B cell (primary cell): ENCODE data around the gene MAP4K2. TPM values are rescaled to one million over a fixed set of nuclear protein-coding genes. Genes with fewer than 3 reads are reported as not detected.

ENCODE experiments used
- ATAC-seq: fragments of 200-7000 bp; cut with Tn5 transposase; one replicate; pipeline ENCODE4 v1.10.0; 2021; ENCODE audit warnings: low read depth, mild to moderate bottlenecking, moderate number of reproducible peaks, moderate library complexity
- CTCF ChIA-PET: fragments of 350-600 bp; sonication (Branson Sonifier 250); formaldehyde crosslinking; loops from one replicate; lab custom pipeline; 2021; ENCODE audit warnings: antibody characterized with exemption, inconsistent platforms; lab: Charles Lee
- POLR2A ChIA-PET: fragments of 350-600 bp; sonication (Branson Sonifier 250); formaldehyde crosslinking; loops from one replicate; lab custom pipeline; 2021; ENCODE audit warnings: antibody characterized with exemption; lab: Charles Lee
- DNase-seq: peaks from one replicate; pipeline ENCODE4 v3.0.0; 2013
- H2AFZ ChIP-seq: 2 replicates; pipeline ENCODE4 v1.6.1; 2012; ENCODE audit warnings: mild to moderate bottlenecking, low read depth, low read length; ENCODE audit not compliant: insufficient read depth, poor library complexity, severe bottlenecking
- H3K27ac ChIP-seq, 2 donors: 1 replicate in 1 of 2; 2 replicates in 1 of 2; pipeline ENCODE4 v1.5.1; 2012 to 2013; ENCODE audit warnings: low read length in 2 of 2, mild to moderate bottlenecking in 2 of 2, moderate library complexity in 1 of 2
- H3K27me3 ChIP-seq, 4 experiments: fragments of 200-600 bp in 1 of 4; sonication (generic) in 1 of 4; replicated peaks in 1 of 4; 1 replicate in 2 of 4; 2 replicates in 2 of 4; pipeline versions ENCODE4 v1.6.1 to v1.7.0; 2013 to 2016; ENCODE audit warnings: low read length in 3 of 4, mild to moderate bottlenecking in 2 of 4, mixed read lengths in 1 of 4, moderate library complexity in 1 of 4; ENCODE audit not compliant: insufficient read depth in 4 of 4, control insufficient read depth in 3 of 4; ENCODE audit errors: control extremely low read depth in 1 of 4
- H3K36me3 ChIP-seq, 2 experiments: replicated peaks in 1 of 2; 1 replicate in 1 of 2; 2 replicates in 1 of 2; pipeline versions ENCODE4 v1.6.1 to v1.7.1; 2013; ENCODE audit warnings: low read length in 1 of 2; ENCODE audit not compliant: insufficient read depth in 2 of 2, control insufficient read depth in 1 of 2; ENCODE audit errors: control extremely low read depth in 1 of 2, extremely low read depth in 1 of 2
- H3K4me1 ChIP-seq, 2 donors: fragments of 200-600 bp in 1 of 2; sonication (generic) in 1 of 2; 1 replicate in 1 of 2; 2 replicates in 1 of 2; pipeline versions ENCODE4 v1.5.1 to v1.6.1; 2013 to 2017; ENCODE audit warnings: low read length in 2 of 2; ENCODE audit not compliant: control insufficient read depth in 2 of 2, insufficient read depth in 2 of 2
- H3K4me2 ChIP-seq: replicated peaks from 2 replicates; pipeline ENCODE3; 2012; ENCODE audit warnings: mild to moderate bottlenecking, low read depth, low read length; ENCODE audit not compliant: poor library complexity, severe bottlenecking
- H3K4me3 ChIP-seq, 5 experiments: fragments of 200-600 bp in 1 of 5; sonication (generic) in 1 of 5; 1 replicate in 3 of 5; 2 replicates in 2 of 5; pipeline versions ENCODE4 v1.5.1 to v1.7.0; 2011 to 2016; ENCODE audit warnings: low read length in 4 of 5, mild to moderate bottlenecking in 4 of 5, low read depth in 2 of 5, control low read depth in 1 of 5, moderate library complexity in 1 of 5; ENCODE audit not compliant: insufficient read depth in 1 of 5; ENCODE audit errors: control extremely low read depth in 1 of 5, extremely low read depth in 1 of 5
- H3K79me2 ChIP-seq: fragments of 200-600 bp; sonication (generic); one replicate; pipeline ENCODE4 v1.6.0; 2016; ENCODE audit warnings: low read length; ENCODE audit not compliant: control insufficient read depth, insufficient read depth
- H3K9ac ChIP-seq: fragments of 200-600 bp; sonication (generic); 2 replicates; pipeline ENCODE4 v1.6.1; 2017; ENCODE audit warnings: mild to moderate bottlenecking, low read length, moderate library complexity
- H3K9me3 ChIP-seq, 3 donors: one replicate each; pipeline versions ENCODE4 v1.6.1 to v1.7.1; 2013; ENCODE audit warnings: low read length in 2 of 3; ENCODE audit not compliant: control insufficient read depth in 2 of 3, insufficient read depth in 1 of 3; ENCODE audit errors: control extremely low read depth in 1 of 3
- H4K20me1 ChIP-seq: 2 replicates; pipeline ENCODE4 v1.6.0; 2012; ENCODE audit warnings: mild to moderate bottlenecking, low read length; ENCODE audit not compliant: insufficient read depth, control insufficient read depth, poor library complexity, severe bottlenecking
- H3K27ac Mint-ChIP-seq: one replicate; pipeline ENCODE4 v1.8.0; 2021; ENCODE audit warnings: mixed read lengths
- H3K27me3 Mint-ChIP-seq: one replicate; pipeline ENCODE4 v1.8.0; 2021; ENCODE audit warnings: mixed read lengths
- H3K4me1 Mint-ChIP-seq: one replicate; pipeline ENCODE4 v1.8.0; 2021; ENCODE audit warnings: mixed read lengths
- H3K4me3 Mint-ChIP-seq: one replicate; pipeline ENCODE4 v1.8.0; 2021; ENCODE audit warnings: mixed read lengths
- H3K9me3 Mint-ChIP-seq: one replicate; pipeline ENCODE4 v1.8.0; 2022; ENCODE audit warnings: mixed read lengths; ENCODE audit not compliant: insufficient read depth
- EZH2 ChIP-seq: IDR thresholded peaks from 2 replicates; pipeline ENCODE4 v1.6.1; 2012; ENCODE audit warnings: borderline replicate concordance, low read depth, mild to moderate bottlenecking, moderate library complexity, low read length; ENCODE audit not compliant: insufficient read depth, poor library complexity, severe bottlenecking
- WGBS: methylation state at CpG from one replicate; pipeline ENCODE4 v1.1.5; 2013; ENCODE audit warnings: missing lambda C conversion rate; ENCODE audit not compliant: insufficient coverage; 5-methylcytosine and 5-hydroxymethylcytosine counted together
- intact Hi-C: fragments of 100-400 bp; cut with micrococcal nuclease; formaldehyde crosslinking; loops from one replicate; pipeline ENCODE4 v1.10.0; 2022
- polyA plus RNA-seq: library from polyadenylated mRNA; depleted of rRNA; stranded (reverse); fragments of >200 nt; gene quantifications from 2 replicates; pipeline ENCODE4 v1.2.3, GENCODE V29; 2012
- total RNA-seq, 2 donors: library from RNA; stranded (reverse); fragments of 120-200 nt in 1 of 2; gene quantifications; 1 replicate in 1 of 2; 2 replicates in 1 of 2; pipeline versions ENCODE4 v1.2.3 to v1.2.4, GENCODE V29; 2013 to 2022
- TF ChIP-seq, protein P1 (sequence below): fragments of 200-600 bp; IDR thresholded peaks from one replicate; pipeline ENCODE4 v1.8.0; 2022; ENCODE audit warnings: antibody characterized with exemption, mild to moderate bottlenecking

Gene MAP4K2
- total and polyA plus RNA-seq, 2 donors (not counting 1 experiment from before 2014, with no cell fraction given), result 118 to 163 TPM

- POLR2A ChIA-PET, result interaction anchor here (0.9 to 4.9 kb wide), 9 partner anchors 11 to 56 kb away, joined by 3 to 40 read pairs (median 6); partner anchors contain the start of genes MEN1, RASGRP2 and SF1
- Mint-ChIP-seq H3K27me3 (no peaks in the 10 kb centered on the region), H3K27ac (peak overlapping the region; percentile 92), H3K9me3 (no peaks in the 10 kb centered on the region), H3K4me1 (peaks cover 49% of the 10 kb centered on the region), H3K4me3 (peak overlapping the region; percentile 74)
- peak overlapping the region; percentile 35 for H3K9ac ChIP-seq
- peak overlapping the region; percentile 59 to 90 for H3K27ac ChIP-seq
- H3K9me3 ChIP-seq, result no peaks in the 10 kb centered on the region
- intact Hi-C loops, result loop anchor here (1.0 to 5.0 kb wide), 2 partner anchors 12 to 338 kb away; no protein-coding TSS in a partner anchor
- CTCF ChIA-PET, result interaction anchor here (0.7 to 7.3 kb wide), 14 partner anchors 8 to 94 kb away, joined by 3 to 73 read pairs (median 6); partner anchors contain the start of genes CDC42BPG, MEN1, RASGRP2 and SF1
- H3K79me2 ChIP-seq, result peaks cover 43% of the 10 kb centered on the region
- under 1% methylated on average over 11 of the region's 14 CpGs for WGBS
- TF ChIP-seq EZH2, result no peak
- TF ChIP-seq, protein P1, sequence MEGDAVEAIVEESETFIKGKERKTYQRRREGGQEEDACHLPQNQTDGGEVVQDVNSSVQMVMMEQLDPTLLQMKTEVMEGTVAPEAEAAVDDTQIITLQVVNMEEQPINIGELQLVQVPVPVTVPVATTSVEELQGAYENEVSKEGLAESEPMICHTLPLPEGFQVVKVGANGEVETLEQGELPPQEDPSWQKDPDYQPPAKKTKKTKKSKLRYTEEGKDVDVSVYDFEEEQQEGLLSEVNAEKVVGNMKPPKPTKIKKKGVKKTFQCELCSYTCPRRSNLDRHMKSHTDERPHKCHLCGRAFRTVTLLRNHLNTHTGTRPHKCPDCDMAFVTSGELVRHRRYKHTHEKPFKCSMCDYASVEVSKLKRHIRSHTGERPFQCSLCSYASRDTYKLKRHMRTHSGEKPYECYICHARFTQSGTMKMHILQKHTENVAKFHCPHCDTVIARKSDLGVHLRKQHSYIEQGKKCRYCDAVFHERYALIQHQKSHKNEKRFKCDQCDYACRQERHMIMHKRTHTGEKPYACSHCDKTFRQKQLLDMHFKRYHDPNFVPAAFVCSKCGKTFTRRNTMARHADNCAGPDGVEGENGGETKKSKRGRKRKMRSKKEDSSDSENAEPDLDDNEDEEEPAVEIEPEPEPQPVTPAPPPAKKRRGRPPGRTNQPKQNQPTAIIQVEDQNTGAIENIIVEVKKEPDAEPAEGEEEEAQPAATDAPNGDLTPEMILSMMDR, result no peak
- peaks cover 46 to 54% of the 10 kb centered on the region in 2 donors for H3K4me1 ChIP-seq
- DNase-seq (peak; percentile 82), ATAC-seq (peak; percentile 56)
- H3K4me3 ChIP-seq, result peak overlapping the region in 3 of 5 experiments; percentile 1 to 41 (median 15)
- peak overlapping the region; percentile 42 for H2AFZ ChIP-seq
- H3K27me3 ChIP-seq, result no peaks in the 10 kb centered on the region
- peak overlapping the region; percentile 98 for H3K4me2 ChIP-seq
- H3K36me3 ChIP-seq, result peaks cover 0 to 49% of the 10 kb centered on the region in 2 experiments
- no peaks in the 10 kb centered on the region for H4K20me1 ChIP-seq
These were observed 3.3 kb downstream of the MAP4K2 start for GRCh38 chr11:64799623-64800302.
